Transverse colon (tissue), 3 donors: ENCODE results near the gene LRRC3C.

ENCODE experiments used
- POLR2A ChIP-seq: fragments of 450-650 bp; IDR thresholded peaks from one replicate; pipeline ENCODE4 v1.6.1; 2016; ENCODE audit warnings: antibody characterized with exemption, mild to moderate bottlenecking, moderate library complexity
- POLR2AphosphoS5 ChIP-seq, 3 donors: sonication (generic); formaldehyde crosslinking; IDR thresholded peaks; one replicate each; pipeline ENCODE4 v1.6.1; 2016; ENCODE audit warnings: antibody characterized with exemption in 3 of 3

- TF ChIP-seq POLR2A (no peak), POLR2AphosphoS5 (IDR thresholded peaks at IDR 0.05) (no peak)
Observed at GRCh38 chr17:39953471-39953888, 25.9 kb downstream of the LRRC3C start.
